ENCODE data around the gene CARD10. TPM values are rescaled to one million over a fixed set of nuclear protein-coding genes. Genes with fewer than 3 reads are reported as not detected.
"Not testable (repeated sequence)": the region's sequence is repeated elsewhere in the genome, so short reads cannot be mapped to it uniquely, and the experiment has no call there.

CARD10 gene
- total RNA-seq, 2 donors from 2014 or later, result 14.2 to 70.7 TPM

DNA sequence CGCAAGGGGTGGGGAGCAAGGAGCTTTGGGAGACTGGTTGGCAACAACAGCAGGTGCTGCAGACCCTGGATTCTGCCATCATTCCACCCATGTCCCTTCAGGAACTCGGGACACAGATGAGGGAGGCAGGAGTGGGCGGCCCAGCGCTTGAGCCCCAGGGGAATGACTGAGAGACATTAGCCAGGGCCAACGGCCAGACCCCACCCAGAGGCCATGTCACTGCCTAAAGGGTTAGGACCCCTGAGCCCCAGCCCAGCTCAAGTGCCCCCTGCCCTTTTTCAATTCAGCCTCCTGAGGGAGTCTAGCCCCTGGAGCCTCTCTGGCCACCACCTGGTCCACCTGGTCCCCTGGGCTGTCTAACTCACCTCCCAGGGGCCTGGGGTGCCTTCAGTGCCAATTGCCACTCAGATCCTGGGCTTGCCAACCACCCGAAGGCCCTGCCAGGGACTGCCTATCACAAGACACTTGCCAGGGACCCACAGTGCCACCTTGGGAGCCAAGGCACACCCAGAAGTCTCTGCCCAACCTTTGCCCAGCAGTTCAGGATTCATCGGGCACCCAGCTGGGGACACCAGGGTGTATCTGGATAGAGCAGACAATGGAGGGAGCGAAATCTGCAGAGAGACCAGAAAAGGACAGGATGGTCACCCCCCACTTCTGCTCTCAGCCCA is 49.7 kb downstream of the CARD10 start:
- 81% methylated on average over 7 of the region's 8 CpGs for WGBS
- Histone ChIP-seq H3K4me3 (no peak overlapping the region), H3K27me3 (replicated peaks; ENCODE audit: insufficient read depth) (no peaks in the 10 kb centered on the region), H3K9me3 (no peaks in the 10 kb centered on the region), H3K27ac (no peak overlapping the region), H3K4me1 (replicated peaks) (no peaks in the 10 kb centered on the region), H3K36me3 (no peaks in the 10 kb centered on the region)
- TF ChIP-seq, protein P1, sequence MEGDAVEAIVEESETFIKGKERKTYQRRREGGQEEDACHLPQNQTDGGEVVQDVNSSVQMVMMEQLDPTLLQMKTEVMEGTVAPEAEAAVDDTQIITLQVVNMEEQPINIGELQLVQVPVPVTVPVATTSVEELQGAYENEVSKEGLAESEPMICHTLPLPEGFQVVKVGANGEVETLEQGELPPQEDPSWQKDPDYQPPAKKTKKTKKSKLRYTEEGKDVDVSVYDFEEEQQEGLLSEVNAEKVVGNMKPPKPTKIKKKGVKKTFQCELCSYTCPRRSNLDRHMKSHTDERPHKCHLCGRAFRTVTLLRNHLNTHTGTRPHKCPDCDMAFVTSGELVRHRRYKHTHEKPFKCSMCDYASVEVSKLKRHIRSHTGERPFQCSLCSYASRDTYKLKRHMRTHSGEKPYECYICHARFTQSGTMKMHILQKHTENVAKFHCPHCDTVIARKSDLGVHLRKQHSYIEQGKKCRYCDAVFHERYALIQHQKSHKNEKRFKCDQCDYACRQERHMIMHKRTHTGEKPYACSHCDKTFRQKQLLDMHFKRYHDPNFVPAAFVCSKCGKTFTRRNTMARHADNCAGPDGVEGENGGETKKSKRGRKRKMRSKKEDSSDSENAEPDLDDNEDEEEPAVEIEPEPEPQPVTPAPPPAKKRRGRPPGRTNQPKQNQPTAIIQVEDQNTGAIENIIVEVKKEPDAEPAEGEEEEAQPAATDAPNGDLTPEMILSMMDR (IDR thresholded peaks at IDR 0.05), result no peak
- DNase-seq (ENCODE audit: low spot score), result no peak
- intact Hi-C loops (cut with DNase I), result no loop called here

DNA sequence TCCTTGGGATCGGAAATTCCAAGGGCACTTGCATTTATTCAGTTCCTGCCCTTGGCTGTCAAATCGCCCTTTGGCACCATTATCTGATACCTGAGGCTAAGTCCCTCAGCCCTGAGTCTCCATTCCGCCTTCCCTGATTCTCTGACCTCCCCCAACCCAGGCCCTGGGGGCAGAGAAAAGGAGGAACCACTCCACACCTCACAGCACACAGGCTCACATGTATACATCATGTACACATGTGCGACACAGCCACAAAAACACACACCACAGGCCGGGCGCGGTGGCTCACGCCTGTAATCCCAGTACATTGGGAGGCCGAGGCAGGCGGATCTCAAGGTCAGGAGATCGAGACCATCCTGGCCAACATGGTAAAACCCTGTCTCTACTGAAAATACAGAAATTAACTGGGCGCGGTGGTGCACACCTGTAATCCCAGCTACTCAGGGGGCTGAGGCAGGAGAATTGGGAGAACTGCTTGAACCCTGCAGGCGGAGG is 51.0 kb downstream of the CARD10 start:
- not testable (repeated sequence) for H3K27me3 ChIP-seq (replicated peaks; ENCODE audit: insufficient read depth)
- WGBS, result 94% methylated on average over 14 of the region's 14 CpGs

DNA sequence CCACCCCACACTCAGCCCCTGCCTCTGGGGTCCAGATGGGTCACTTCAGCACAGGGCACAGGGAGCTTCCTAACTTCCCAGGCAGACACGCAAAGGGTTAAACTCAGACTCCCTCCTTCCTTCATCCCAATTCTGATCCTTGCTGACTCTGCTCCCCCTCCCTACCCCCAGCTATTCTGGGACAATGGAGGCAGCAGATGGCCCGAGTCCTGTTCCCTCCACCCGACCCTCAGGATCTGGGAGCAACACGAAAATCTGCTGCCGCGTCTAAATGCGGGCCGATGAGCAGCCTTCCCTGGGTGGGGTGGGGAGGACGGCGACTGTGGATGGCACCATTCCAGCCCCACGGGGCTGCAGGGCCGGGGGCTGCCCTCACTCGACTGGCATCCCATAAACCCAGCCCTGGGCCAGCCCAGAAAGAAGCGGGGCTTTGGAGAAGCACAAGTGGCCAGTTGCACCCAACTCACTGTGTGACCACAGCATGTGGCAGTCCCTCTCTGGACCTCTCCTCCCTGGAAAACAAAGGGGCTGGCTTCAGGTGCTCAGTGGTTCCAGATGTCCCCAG is 51.7 kb downstream of the CARD10 start:
- Histone ChIP-seq H3K27me3 (replicated peaks; ENCODE audit: insufficient read depth) (no peaks in the 10 kb centered on the region), H3K4me3 (no peak overlapping the region), H3K36me3 (no peaks in the 10 kb centered on the region), H3K27ac (no peak overlapping the region), H3K9me3 (no peaks in the 10 kb centered on the region), H3K4me1 (replicated peaks) (no peaks in the 10 kb centered on the region)
- no peak for DNase-seq (ENCODE audit: low spot score)
- intact Hi-C loops (cut with DNase I), result no loop called here
- 36% methylated on average over 14 of the region's 14 CpGs for WGBS
- TF ChIP-seq POLR2A (IDR thresholded peaks at IDR 0.05), result no peak
- TF ChIP-seq, protein P1 (IDR thresholded peaks at IDR 0.05), result no peak
- no peak for TF ChIP-seq POLR2AphosphoS5 (IDR thresholded peaks at IDR 0.05)

More for the DNA sequence above, 51.0 kb downstream of the CARD10 start:
- H3K27ac ChIP-seq; intact Hi-C loops (cut with DNase I); DNase-seq (ENCODE audit: low spot score); H3K4me1 ChIP-seq (replicated peaks); H3K9me3 ChIP-seq; H3K4me3 ChIP-seq; H3K36me3 ChIP-seq: not testable (repeated sequence)

DNA sequence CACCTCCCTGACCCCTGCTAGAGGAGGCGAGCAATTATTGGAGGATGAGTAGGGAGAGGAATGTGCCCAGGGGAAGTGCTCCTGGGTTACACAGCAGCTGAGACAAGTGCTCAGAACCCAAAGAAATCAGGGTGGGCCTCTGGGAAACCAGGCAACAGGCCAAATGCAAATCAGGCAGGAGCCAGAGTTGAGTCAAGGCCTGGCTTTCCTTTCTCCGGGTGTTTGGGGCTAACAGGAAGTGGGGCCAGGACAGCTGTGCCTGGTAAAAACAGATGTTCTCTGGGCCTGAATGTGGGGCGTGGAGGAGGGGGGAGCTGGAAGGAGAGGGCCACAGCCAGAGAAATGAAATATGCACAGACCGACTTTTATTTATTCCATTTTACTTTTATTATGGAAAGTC is 55.0 kb downstream of the CARD10 start:
- no peak overlapping the region for H3K27ac ChIP-seq
- H3K27me3 ChIP-seq (replicated peaks; ENCODE audit: insufficient read depth), result no peaks in the 10 kb centered on the region
- TF ChIP-seq POLR2A (IDR thresholded peaks at IDR 0.05), result no peak
- TF ChIP-seq, protein P1 (IDR thresholded peaks at IDR 0.05), result no peak
- TF ChIP-seq POLR2AphosphoS5 (IDR thresholded peaks at IDR 0.05), result no peak
- no peak overlapping the region for H3K4me3 ChIP-seq
- no peaks in the 10 kb centered on the region for H3K36me3 ChIP-seq
- H3K4me1 ChIP-seq (replicated peaks), result no peaks in the 10 kb centered on the region
- DNase-seq (ENCODE audit: low spot score), result no peak
- WGBS, result 42% methylated on average over 4 of the region's 4 CpGs
- H3K9me3 ChIP-seq, result no peaks in the 10 kb centered on the region
- intact Hi-C loops (cut with DNase I), result no loop called here

DNA sequence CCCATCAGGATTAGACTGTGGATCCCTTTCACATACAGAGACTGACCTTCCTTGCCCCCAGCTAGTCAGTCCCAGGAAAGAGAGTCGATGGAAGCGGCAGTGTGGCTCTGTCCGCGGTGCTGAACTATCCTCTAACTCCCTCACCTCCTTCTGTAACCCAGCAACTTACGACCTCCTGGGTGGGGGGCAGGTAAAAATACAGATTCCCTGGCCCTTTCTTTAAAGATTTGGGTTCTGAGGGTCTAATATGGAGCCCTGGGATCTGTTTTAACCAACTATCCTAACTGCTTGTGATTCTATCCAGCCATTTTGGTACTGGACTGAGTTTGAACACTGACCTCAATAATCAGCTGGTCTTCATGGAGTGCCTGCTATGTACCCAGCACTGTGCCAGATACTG is 56.2 kb downstream of the CARD10 start:
- intact Hi-C loops (cut with DNase I), result no loop called here
- Histone ChIP-seq H3K27me3 (replicated peaks; ENCODE audit: insufficient read depth) (no peaks in the 10 kb centered on the region), H3K36me3 (no peaks in the 10 kb centered on the region), H3K4me1 (replicated peaks) (no peaks in the 10 kb centered on the region), H3K4me3 (no peak overlapping the region), H3K9me3 (no peaks in the 10 kb centered on the region), H3K27ac (no peak overlapping the region)
- TF ChIP-seq POLR2AphosphoS5 (IDR thresholded peaks at IDR 0.05), result no peak
- DNase-seq (ENCODE audit: low spot score), result no peak
- WGBS, result 1% methylated on average over 5 of the region's 5 CpGs

DNA sequence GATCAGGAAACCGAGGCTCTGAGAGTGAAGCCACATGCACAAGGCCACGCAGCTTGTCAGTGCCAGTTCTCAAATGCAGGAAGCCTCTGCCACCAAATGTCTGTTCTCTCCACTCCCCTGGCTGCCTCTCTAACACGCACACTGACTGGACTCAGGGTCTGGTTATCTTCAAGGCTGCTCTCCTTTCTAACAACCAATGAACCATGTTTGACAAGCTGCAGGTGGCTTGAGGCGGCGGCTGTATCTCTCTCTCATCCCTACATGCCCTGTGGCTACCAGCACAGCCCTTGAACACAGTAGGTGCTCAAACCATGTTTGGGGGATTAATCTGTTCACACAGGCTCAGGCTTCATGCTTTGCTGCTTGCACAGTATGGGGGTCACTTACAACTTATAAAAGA is 56.8 kb downstream of the CARD10 start:
- intact Hi-C loops (cut with DNase I), result no loop called here
- WGBS, result 60% methylated on average over 5 of the region's 5 CpGs
- Histone ChIP-seq H3K27me3 (replicated peaks; ENCODE audit: insufficient read depth) (no peaks in the 10 kb centered on the region), H3K4me1 (replicated peaks) (no peaks in the 10 kb centered on the region), H3K36me3 (no peaks in the 10 kb centered on the region), H3K4me3 (no peak overlapping the region), H3K9me3 (no peaks in the 10 kb centered on the region), H3K27ac (no peak overlapping the region)
- no peak for DNase-seq (ENCODE audit: low spot score)
- TF ChIP-seq POLR2A (IDR thresholded peaks at IDR 0.05), result no peak
- no peak for TF ChIP-seq POLR2AphosphoS5 (IDR thresholded peaks at IDR 0.05)
- TF ChIP-seq, protein P1 (IDR thresholded peaks at IDR 0.05), result no peak
